Embryonic facial prominence (tissue), 1 donor: ENCODE results near the gene SIGLEC1.

Source experiments
- DNase-seq: peaks from one replicate; pipeline ENCODE4 v3.0.0-alpha.2; 2016; ENCODE audit errors: extremely low spot score

The SIGLEC1 gene

GRCh38 chr20:3728876-3729275 is 16.5 kb upstream of the SIGLEC1 start:
- no peak for DNase-seq

- DNase-seq: no peak
Observed at GRCh38 chr20:3728354-3728753, 16.0 kb upstream of the SIGLEC1 start.

GRCh38 chr20:3727401-3728021 is 15.1 kb upstream of the SIGLEC1 start:
- peak; percentile 43 for DNase-seq

- DNase-seq: no peak
Observed at GRCh38 chr20:3724356-3724755, 12.0 kb upstream of the SIGLEC1 start.

- DNase-seq: no peak
Observed at GRCh38 chr20:3723284-3723683, 10.9 kb upstream of the SIGLEC1 start.

GRCh38 chr20:3721912-3722311 is 9.5 kb upstream of the SIGLEC1 start:
- no peak for DNase-seq

GRCh38 chr20:3720626-3721025 is 8.2 kb upstream of the SIGLEC1 start:
- DNase-seq: no peak

- DNase-seq: no peak
Observed at GRCh38 chr20:3720068-3720467, 7.7 kb upstream of the SIGLEC1 start.

GRCh38 chr20:3719046-3719445 is 6.6 kb upstream of the SIGLEC1 start:
- DNase-seq: no peak

GRCh38 chr20:3716195-3716834 is 3.9 kb upstream of the SIGLEC1 start:
- DNase-seq: no peak

GRCh38 chr20:3714092-3714491 is 1.7 kb upstream of the SIGLEC1 start:
- DNase-seq: no peak

- no peak for DNase-seq
Observed at GRCh38 chr20:3711484-3711941, 887 bp downstream of the SIGLEC1 start.

GRCh38 chr20:3710703-3711483 is 1.5 kb downstream of the SIGLEC1 start:
- no peak for DNase-seq

- no peak for DNase-seq
Observed at GRCh38 chr20:3710011-3710466, 2.4 kb downstream of the SIGLEC1 start.

GRCh38 chr20:3707508-3707899 is 4.9 kb downstream of the SIGLEC1 start:
- no peak for DNase-seq

- DNase-seq: no peak
Observed at GRCh38 chr20:3706774-3707507, 5.5 kb downstream of the SIGLEC1 start.

GRCh38 chr20:3705970-3706739 is 6.2 kb downstream of the SIGLEC1 start:
- DNase-seq: no peak

- no peak for DNase-seq
Observed at GRCh38 chr20:3705491-3705969, 6.9 kb downstream of the SIGLEC1 start.

- DNase-seq: no peak
Observed at GRCh38 chr20:3704087-3704486, 8.3 kb downstream of the SIGLEC1 start.

- DNase-seq: no peak
Observed at GRCh38 chr20:3702611-3703391, 9.6 kb downstream of the SIGLEC1 start.
